ENCODE data around the gene KRT1.

Gene KRT1

DNA sequence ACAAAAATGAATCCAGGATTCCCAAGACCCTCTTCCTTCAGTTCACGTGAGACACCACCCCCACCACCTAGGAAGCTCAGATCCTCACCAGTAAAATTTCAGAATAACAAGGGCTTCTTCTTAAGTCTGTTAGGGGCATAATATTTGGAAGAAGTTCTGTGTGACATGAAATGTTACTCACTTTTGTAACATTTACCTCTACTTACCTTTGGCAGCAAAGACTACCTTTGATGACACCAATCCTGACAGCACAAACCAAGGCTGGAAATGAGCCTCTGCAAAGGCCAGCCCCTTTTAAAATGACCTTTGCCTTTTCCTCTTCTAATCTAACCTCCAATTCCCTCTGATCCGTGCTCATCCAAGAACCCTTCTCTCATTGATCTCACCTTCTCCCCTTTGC is 42.5 kb upstream of the KRT1 start:
- DNase-seq: no peak
- Histone ChIP-seq H3K4me3 (ENCODE audit: low read length) (no peak overlapping the region), H3K9ac (ENCODE audit: low read length) (no peak overlapping the region), H3K4me2 (ENCODE audit: low read depth, low read length) (no peak overlapping the region), H3K4me1 (ENCODE audit: low read length) (no peaks in the 10 kb centered on the region), H2AFZ (ENCODE audit: low read length) (no peak overlapping the region), H3K36me3 (replicated peaks; ENCODE audit: insufficient read depth, low read length) (no peaks in the 10 kb centered on the region), H4K20me1 (ENCODE audit: insufficient read depth, low read length) (no peaks in the 10 kb centered on the region), H3K9me3 (replicated peaks; ENCODE audit: insufficient read depth, low read length) (no peaks in the 10 kb centered on the region), H3F3A (ENCODE audit: insufficient read depth, low read length) (no peaks in the 10 kb centered on the region), H3K27me3 (replicated peaks; ENCODE audit: insufficient read depth, low read length) (peaks cover 28% of the 10 kb centered on the region), H3K9me2 (replicated peaks; ENCODE audit: insufficient read depth, low read length) (no peaks in the 10 kb centered on the region), H3K79me2 (ENCODE audit: low read length) (no peaks in the 10 kb centered on the region), H3K27ac (ENCODE audit: low read length) (no peak overlapping the region)
- TF ChIP-seq EZH2phosphoT487 (IDR thresholded peaks at IDR 0.05; ENCODE audit: low read length): no peak
- no peak for TF ChIP-seq CTCF (IDR thresholded peaks at IDR 0.05; ENCODE audit: low read length)
- TF ChIP-seq EZH2 (optimal IDR thresholded peaks at IDR 0.05; ENCODE audit: low read depth, low read length): no peak

DNA sequence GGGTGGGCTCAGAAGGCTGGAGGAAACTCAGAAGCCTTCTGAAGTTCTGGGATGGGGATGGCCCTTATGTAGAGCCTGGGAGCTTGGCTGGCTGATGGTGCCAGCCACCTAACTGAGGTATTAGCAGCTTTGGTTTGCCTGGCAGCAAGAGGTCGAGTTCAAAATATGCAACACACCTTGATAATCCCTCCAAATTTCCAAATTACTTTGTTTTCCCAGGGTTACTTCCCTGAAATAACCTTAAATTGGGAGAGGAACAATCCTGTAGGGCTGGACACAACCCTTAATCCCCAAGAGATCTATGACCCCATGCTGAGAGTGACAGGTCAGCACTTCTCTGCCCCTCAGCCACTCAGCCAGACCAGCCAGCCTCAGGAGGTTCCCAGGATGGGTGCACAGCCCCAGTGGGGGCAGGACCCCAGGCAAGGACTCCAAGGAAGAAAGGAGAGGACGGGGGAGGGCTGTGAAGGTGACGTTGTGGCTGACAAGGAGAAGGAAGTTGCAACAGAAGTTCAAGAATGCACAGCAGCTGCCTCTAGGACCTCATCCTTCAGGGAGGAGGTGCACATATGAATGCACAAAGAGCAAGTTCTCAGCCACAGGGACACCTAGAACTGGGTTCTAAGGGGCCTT is 41.7 kb upstream of the KRT1 start:
- Histone ChIP-seq H4K20me1 (ENCODE audit: insufficient read depth, low read length) (no peaks in the 10 kb centered on the region), H3K9me3 (replicated peaks; ENCODE audit: insufficient read depth, low read length) (no peaks in the 10 kb centered on the region), H3K27ac (ENCODE audit: low read length) (no peak overlapping the region), H3K36me3 (replicated peaks; ENCODE audit: insufficient read depth, low read length) (no peaks in the 10 kb centered on the region), H3K4me2 (ENCODE audit: low read depth, low read length) (no peak overlapping the region), H3K4me1 (ENCODE audit: low read length) (no peaks in the 10 kb centered on the region), H2AFZ (ENCODE audit: low read length) (no peak overlapping the region), H3K4me3 (ENCODE audit: low read length) (no peak overlapping the region), H3F3A (ENCODE audit: insufficient read depth, low read length) (no peaks in the 10 kb centered on the region), H3K9me2 (replicated peaks; ENCODE audit: insufficient read depth, low read length) (no peaks in the 10 kb centered on the region), H3K9ac (ENCODE audit: low read length) (no peak overlapping the region), H3K79me2 (ENCODE audit: low read length) (no peaks in the 10 kb centered on the region), H3K27me3 (replicated peaks; ENCODE audit: insufficient read depth, low read length) (peaks cover 31% of the 10 kb centered on the region)
- no peak for DNase-seq
- no peak for TF ChIP-seq EZH2phosphoT487 (IDR thresholded peaks at IDR 0.05; ENCODE audit: low read length)
- no peak for TF ChIP-seq CTCF (IDR thresholded peaks at IDR 0.05; ENCODE audit: low read length)
- no peak for TF ChIP-seq EZH2 (optimal IDR thresholded peaks at IDR 0.05; ENCODE audit: low read depth, low read length)

GRCh38 chr12:52720365-52720886 is 40.2 kb upstream of the KRT1 start:
- Histone ChIP-seq H3K9me2 (replicated peaks; ENCODE audit: insufficient read depth, low read length) (no peaks in the 10 kb centered on the region), H3K4me2 (ENCODE audit: low read depth, low read length) (no peak overlapping the region), H3K36me3 (replicated peaks; ENCODE audit: insufficient read depth, low read length) (no peaks in the 10 kb centered on the region), H3K4me3 (ENCODE audit: low read length) (no peak overlapping the region), H3K9me3 (replicated peaks; ENCODE audit: insufficient read depth, low read length) (no peaks in the 10 kb centered on the region), H3K4me1 (ENCODE audit: low read length) (no peaks in the 10 kb centered on the region), H3F3A (ENCODE audit: insufficient read depth, low read length) (no peaks in the 10 kb centered on the region), H3K79me2 (ENCODE audit: low read length) (no peaks in the 10 kb centered on the region), H3K9ac (ENCODE audit: low read length) (no peak overlapping the region), H2AFZ (ENCODE audit: low read length) (no peak overlapping the region), H3K27ac (ENCODE audit: low read length) (no peak overlapping the region), H3K27me3 (replicated peaks; ENCODE audit: insufficient read depth, low read length) (peaks cover 37% of the 10 kb centered on the region), H4K20me1 (ENCODE audit: insufficient read depth, low read length) (no peaks in the 10 kb centered on the region)
- DNase-seq: no peak
- no peak for TF ChIP-seq EZH2phosphoT487 (IDR thresholded peaks at IDR 0.05; ENCODE audit: low read length)
- no peak for TF ChIP-seq CTCF (IDR thresholded peaks at IDR 0.05; ENCODE audit: low read length)
- no peak for TF ChIP-seq EZH2 (optimal IDR thresholded peaks at IDR 0.05; ENCODE audit: low read depth, low read length)
